HG03095 (cell line): ENCODE measurements around the gene RPS19.

ENCODE experiments used
- ATAC-seq: cut with Tn5 transposase; IDR thresholded peaks from one replicate; pipeline ENCODE4 v1.9.1; 2021; ENCODE audit warnings: moderate library complexity; ENCODE audit not compliant: unreplicated experiment

The RPS19 gene

DNA sequence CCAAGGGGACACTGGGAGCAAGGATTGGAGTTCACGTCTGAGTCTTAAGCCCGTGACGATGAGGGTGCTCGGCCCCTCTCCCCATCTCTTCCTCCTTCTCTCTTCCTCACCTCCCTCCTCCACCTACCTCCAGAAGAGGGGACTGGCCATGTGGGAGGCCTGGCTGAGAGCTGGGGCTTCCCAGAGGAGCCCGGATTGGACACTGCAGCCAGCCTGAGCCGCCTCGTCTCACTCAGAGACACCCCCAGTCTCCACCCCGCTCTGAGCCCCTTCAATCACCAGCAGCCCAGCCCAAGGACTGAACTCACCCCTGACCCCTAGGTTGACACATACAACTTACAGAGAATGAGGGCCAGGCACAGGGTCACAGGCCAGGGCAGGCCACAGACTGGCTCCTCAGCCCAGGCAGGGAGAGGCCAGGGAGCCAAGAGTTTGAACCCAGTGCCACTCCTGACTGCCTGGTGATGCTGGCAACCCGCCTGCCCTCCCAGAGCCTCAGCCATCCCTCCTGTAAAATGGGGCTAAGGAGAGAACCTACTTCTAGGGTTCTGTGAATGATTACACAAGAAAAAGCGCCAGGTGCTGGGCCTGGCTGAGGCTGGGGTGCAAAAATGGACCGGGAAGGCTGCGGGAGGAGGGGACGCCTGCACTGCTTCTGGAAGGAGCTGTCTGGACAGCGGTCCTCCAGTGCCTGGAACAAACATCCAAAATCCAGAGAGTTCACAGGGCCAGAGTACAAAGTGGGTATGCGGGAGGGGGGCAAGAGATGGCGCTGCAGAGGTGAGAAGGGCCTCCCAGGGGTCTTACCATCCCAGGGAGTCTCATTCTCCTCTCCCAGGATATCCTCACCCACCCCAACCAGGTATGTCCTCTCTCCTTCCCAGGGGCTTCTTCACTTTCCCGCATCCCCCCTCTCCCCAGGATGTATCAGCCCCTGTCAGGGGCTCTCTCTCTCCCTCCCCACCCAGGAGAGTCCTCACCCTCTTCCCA, 18.2 kb downstream of the RPS19 start:
- no peak for ATAC-seq

DNA sequence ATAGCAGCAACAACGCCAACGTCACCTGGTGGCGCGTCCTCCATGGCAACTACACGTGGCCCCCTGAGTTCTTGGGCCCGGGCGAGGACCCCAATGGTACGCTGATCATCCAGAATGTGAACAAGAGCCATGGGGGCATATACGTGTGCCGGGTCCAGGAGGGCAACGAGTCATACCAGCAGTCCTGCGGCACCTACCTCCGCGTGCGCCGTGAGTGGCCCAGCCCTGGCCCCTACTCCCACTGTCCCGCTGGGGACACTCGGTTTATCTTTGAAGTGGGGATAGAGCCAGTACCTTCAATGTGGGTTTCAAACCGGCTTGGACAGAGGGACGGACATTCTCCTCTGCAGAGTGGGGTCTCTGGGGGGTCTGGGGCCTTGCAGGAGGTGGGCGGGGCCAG, 19.0 kb downstream of the RPS19 start:
- ATAC-seq = no peak

DNA sequence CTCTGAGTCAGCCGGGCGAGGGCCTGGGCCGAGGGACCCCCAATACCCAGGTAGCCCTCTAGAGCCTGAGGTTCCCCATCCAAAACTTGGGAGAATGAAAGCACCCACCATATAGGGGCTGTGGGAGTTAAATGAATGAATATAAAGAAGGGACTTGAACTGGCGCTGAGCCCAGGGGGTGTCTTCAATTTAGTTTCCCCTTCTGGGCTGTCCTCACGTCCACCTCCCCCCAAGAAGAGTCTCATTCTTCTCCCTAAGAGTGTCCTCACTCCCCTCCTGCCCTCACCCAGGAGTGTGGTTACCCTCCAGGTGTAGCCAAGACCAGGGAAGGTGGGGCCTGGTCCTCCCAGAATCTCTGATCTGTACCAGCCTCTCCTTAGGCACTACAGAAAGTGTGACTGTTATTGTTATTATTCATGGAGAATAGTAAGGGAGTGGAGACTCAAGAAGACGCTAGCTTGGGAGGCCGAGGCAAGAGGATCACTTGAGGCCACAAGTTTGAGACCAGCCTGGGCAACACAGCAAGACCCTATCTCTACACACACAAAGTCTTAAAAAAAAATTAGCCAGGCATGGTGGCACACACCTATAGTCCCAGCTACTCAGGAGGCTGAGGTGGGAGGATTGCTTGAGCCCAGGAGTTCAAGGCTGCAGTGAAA, 19.7 kb downstream of the RPS19 start:
- no peak for ATAC-seq

DNA sequence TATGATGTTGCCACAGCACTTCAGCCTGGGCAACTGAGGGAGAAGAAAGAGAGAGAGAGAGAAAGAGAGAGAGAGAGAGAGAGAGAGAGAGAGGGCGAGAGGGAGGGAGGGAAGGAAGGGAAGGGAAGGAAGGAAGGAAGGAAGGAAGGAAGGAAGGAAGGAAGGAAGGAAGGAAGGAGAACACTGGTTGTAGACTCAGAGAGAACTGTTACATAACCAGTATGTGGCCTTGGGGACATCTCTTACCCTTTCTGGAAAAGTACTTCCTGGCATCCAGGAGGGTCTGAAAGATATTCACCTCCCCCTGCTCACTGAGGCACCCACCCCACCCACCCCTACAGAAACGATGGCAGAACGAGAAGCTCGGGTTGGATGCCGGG, 20.3 kb downstream of the RPS19 start:
- no peak for ATAC-seq

DNA sequence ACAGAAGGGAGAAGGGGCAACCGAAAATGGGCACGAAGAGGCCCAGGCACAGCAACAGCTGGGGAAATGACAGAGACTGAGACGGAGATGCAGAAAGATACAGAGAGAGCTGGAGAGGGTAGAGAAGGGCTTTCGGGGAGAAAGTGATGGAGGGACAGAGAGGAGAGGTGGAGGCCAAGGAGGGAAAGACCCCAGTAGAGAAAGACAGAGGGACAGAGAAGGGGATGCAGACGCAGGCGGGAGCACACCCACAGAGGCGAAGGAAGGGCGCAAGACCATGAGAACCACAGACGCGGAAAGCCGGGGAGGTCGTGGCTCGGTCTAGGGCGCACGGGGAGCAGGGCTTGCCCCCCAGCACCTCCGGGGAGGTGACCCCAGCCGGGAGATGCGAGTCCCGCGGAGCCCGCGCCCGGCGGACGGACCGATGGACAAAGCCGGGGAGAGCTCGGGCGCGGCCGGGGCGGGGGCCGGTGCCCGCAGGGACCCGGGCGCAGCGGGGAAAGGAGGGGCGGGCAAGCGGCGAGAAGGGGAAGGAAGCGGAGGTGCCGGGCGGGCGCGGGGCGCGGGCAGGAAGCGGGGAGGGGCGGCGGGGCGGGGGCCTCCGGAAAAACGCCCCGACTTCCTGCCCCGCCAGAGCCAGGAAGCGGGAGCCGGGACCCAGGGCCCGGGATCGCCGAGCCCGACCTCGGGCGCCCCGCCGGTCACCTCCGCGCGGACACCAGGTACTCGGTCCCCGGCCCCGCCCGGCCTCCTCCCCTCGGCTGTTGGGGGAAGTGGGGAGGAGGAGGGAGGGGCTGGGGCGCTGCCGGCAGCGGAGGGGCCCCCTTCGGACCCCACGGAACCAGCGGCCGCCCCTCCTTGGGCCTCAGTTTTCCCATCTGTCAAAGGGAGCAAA, 22.8 kb downstream of the RPS19 start, which contains the start of gene ARHGEF1:
TSS of gene ARHGEF1 (plus strand) at position 617 of the 895 bp plus-strand sequence. CDS start 4,899 bp downstream, outside the sequence.
- ATAC-seq = no peak

DNA sequence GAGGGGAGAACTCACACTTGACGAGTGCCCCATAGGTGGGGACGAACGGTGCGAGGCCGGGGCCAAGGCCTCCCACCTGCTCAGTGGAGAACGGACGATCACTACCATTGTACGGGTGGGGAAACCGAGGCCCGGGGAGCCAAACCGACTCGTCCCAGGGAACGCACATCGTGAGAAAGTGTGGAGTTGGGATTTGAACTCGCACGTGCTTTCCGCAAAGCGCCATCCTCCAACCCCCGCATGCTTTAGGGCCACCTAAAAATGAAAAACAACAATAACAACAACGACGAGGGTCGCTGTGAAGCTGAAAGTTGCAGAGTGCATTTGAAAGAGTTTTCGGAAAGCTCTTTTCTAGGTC, 23.4 kb downstream of the RPS19 start:
- ATAC-seq = no peak

DNA sequence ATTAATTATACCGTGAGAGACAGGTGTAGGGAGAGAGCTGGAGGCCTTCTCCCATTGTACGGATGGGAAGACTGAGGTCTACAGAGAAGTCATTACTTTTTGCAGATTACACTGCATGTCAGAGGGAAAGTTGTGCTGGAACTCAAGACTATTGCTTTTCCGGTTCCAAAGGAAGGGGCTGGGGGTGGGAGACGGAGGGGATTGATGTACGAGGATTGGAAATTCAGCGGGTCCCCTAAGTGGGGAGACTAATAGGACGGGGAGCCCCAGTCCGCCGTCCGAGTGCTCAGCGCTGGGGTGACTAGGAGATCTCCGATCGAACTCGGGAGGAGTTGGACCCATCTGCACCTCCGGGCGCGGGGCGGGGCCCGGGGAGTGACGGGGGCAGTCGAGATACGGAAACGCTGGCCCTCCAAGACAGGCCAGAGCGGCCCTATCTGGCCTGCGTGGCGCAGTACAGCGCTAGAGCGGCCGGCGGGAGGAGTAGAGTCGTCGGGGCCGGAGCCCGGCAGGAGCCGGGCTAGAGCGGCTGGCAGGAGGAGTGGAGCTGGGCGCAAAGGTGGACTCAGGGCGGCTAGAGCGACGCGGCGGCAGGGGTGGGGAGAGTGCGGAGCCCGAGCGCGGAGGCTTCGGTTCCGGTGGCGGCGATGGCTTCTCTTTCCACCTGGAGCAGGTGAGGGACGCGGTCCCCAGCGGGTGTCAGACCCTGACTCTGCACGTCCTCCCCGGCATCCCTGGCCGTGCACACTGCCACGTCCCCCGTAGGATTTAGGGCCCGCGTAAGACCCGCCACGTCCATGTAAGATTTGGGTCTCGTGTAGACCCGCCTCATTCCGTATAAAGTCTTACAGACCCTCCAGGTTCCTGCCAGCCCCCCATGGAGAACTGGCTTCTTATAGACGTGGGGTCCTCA, 24.0 kb downstream of the RPS19 start:
- peak; percentile 73 for ATAC-seq

DNA sequence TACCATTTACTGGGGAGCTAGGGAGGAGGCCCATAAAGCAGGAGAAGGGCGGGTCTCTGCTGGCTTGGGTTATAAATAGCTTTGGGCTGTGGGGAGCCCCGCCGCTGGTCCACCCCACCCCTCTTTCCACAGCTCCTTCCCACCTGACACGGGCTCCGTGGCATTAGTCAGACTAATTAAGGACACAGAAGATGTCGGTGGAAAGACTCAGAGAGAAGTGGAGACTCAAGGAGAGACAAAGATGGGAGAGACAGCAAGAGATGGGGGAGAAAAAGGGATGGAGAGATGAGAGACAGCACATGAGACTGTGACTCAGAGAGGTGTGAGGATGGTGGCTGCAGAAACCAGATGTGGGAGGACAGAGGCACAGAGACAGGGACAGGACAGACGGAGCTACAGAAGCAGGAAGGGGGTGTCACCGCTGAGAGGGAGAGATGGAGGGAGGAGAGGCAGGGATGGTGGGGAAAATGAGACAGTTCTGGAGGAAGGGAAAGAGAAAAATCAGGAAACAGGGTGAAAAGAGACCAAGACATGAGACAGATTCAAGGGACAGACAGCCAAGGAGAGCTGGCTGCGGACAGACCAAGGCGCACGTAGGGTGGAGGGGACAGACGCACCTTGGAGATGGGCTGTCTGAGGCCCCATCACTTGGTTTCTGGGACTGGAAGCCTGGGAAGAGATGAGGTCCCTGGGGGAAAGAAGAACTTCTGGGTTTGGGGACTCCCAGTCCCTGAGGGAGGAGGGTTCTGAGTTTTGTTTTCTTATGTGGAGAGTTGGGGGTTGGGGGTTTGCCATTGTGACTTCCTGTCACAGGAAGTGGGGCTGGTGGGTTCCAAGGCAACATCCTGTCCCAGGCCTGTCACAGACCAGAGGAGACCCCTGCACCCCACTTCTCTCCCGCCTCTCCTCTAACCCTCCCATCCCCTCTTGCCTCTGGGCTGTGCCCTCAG, 27.0 kb downstream of the RPS19 start:
- ATAC-seq = no peak

DNA sequence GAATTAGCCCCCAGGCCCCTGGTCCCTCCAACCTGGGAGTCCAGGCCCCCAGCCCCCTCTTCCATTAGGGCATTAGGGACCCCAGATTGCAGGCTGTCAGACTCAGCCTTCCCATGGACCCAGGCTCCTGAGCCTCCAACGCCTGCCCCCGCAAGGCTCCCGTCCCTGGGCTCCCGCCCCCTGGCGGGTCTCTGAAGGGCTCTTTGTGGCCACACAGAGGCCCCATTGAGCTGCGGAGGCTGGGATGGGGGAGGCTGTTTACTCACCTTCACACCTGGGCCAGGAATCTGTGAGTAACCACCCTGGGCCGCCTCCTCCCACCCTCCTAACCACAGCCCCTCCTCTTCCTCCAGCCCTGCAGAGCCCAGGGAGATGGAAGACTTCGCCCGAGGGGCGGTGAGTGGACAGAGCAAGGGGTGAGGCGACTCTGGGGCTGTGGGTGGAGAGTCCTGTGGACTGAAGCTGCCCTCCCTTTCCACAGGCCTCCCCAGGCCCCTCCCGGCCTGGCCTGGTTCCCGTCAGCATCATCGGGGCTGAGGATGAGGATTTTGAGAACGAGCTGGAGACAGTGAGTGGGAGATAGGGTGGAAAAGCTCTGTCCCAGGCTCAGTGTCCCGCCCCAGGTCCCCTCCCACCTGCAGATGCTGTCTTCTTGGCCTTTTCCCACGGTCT, 27.8 kb downstream of the RPS19 start:
- no peak for ATAC-seq

DNA sequence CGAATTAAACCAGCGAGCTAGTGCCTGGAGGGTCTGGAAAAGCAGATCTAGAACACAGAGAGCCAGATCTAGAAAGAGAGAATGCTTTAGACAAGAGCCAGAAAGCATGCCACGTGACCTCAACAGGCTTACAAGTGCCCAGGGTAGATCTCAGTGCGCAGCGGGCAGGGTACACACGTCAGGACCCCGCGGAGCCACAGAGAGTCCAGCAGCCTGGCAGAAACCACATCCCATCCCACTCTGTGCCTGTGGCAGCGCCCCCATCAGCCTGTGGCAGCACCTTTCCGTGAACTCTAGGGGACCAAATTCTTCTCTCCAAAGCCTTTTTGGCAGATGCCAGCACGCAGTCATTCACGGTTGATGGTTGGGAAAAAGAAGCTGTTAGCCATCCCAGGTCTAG, 28.9 kb downstream of the RPS19 start:
- ATAC-seq = no peak

DNA sequence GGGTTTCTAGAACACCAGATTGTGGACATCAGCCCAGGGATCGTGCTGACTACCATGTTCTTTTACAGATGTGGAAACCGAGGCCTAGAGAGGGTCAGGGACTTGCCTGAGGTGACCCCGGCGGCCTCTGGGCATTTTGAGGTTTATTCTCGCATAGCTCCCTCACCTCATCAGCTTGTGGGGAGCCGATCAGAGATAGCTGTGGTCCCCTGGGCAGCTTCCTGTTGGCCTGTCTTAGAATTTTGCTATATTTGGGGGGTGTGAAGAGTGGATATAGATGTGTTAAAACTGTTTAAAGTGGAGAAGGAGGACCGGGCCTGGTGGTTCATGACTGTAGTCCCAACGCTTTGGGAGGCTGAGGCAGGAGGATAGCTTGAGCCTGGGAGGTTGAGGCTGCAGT, 29.8 kb downstream of the RPS19 start:
- no peak for ATAC-seq

DNA sequence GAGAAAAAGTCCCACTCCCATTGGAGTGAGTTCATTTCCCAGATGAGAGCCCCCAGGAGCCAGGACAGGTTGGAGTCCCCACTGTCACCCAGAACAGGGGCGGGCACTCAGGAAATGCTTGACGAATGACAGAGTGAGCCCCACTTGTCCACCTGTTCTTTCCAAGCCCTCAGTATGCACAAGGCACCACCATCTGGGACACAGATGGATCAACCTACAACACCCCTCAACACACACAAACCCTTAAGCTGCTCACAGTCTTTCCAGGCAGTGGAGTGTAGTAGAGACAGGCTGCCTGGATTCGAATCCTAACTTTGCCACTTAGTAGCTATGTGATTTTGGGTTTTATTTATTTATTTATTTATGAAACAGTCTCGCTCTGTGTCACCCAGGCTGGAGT, 30.9 kb downstream of the RPS19 start:
- no peak for ATAC-seq

DNA sequence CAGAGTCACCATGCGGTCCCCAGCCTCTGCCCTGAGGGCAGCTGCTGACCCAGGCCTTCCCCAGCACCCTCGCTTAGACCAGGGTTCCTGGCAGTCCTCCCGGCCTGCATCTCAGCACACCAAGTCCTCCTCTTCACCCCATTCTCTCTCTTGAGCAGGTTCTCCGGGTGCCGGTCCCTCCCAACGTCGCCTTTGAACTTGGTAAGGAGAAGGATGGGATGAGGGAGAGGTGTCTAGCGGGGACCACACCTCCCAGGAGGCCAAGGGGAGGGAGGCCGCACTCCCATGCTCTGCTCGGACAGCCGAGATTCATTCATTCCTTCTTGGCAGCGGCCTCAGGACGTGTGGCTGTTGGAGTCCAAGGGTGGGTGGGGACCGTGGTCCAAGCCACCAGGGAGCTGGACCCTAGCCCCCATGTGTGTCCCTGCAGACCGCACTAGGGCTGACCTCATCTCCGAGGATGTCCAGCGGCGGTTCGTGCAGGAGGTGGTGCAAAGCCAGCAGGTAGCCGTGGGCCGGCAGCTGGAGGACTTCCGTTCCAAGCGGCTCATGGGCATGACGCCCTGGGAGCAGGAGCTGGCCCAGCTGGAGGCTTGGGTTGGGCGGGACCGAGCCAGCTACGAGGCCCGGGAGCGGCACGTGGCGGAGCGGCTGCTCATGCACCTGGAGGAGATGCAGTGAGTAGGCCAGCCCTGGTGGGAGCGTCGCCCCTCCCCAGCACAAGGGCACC, 32.3 kb downstream of the RPS19 start:
- no peak for ATAC-seq

DNA sequence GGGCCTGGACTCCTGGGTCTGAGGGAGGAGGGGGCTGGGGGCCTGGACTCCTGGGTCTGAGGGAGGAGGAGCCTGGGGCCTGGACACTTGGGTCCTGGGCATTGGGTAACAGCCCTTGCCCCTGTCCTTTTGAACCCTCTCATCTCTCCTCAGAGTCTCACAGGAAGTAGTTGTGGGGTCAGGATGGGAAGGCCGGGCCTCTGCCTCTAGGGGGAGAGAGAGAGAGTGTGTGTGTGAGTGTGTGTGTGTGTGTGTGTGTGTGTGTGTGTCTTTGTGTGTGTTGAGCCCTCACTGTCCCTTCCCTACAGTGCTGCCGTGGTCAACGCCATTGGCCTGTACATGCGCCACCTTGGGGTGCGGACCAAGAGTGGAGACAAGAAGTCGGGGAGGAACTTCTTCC, 33.8 kb downstream of the RPS19 start:
- no peak for ATAC-seq

DNA sequence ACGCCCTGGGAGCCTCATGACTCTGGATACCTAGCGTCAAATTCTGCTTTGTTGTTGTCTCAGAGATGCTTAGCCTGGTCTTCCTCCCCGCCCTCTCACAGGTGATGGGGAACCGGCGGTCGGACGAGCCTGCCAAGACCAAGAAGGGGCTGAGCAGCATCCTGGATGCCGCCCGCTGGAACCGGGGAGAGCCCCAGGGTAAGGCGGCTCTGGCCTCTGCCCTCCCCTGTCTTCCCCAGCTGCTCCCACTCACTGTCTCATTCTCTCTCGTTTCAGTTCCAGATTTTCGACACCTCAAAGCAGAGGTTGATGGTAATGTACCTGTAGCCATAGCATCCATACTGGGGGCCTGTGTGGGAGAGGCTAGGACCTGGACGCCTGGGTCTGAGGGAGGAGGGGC, 34.3 kb downstream of the RPS19 start:
- ATAC-seq = no peak

DNA sequence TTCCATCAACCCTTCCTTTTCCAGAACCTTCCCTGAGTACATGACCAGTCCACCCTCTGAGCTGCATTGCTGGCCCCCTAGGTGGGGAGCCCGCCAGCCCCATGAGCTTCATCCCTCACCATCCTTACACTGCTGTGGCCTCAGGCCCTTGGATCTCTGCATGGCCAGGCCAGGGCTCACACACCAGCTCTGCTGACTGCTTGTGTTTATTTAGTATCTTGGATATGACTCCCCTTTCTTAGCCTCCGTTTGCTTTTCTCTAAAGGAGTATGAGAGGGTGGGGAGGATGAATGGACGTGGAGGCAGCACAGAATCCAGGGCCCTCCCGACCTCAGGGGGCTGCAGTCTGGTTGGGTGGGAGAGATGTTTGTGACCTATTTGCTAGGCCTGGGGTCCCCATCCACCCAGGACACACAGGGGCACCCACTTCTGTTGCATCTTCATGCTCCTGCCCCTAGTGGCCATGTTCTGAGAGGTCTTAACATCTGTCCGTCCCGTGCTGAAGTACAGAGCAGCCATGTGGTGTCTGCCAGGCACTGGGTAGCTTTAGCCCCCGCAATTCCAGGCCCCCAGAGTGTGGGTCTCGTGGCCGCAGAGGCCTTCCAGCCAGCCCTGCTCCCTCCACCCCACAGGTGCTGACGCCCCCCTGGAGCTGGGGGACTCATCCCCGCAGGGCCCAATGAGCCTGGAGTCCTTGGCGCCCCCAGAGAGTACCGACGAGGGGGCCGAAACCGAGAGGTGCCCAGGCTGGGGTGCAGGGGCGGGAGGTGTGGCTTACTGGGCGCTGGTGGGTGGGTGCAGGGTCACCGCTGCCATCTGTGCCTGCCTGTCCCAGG, 35.9 kb downstream of the RPS19 start:
- ATAC-seq = no peak

DNA sequence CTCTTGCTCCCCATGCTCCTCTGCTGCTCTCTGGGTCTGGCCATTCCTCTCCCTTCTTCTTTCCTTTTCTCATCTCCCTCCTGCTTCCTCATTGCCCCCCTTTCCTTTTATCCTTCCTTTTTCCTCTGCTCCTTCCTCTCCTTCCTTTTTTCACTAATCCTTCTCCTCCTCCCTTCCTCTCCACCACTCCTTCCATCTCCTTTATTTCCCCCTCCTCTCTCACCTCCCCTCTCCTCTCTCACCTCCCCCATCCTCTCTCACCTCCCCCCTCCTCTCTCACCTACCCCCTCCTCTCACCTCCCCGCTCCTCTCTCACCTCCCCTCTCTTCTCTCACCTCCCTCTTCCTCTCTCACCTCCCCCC, 36.5 kb downstream of the RPS19 start:
- no peak for ATAC-seq
